BE2C (cell line): ENCODE data around the gene IGFBP7.

ENCODE experiments used
- DNase-seq: peaks from one replicate; pipeline ENCODE4 v3.0.0-alpha.2; 2020
- H3K27me3 ChIP-seq: fragments of 250-450 bp; sonication (Bioruptor Pico); 2 replicates; pipeline ENCODE4 v1.5.1; 2020; ENCODE audit warnings: mild to moderate bottlenecking
- H3K36me3 ChIP-seq: fragments of 250-450 bp; sonication (Bioruptor Pico); 2 replicates; pipeline ENCODE4 v1.5.1; 2020; ENCODE audit warnings: mild to moderate bottlenecking
- H3K4me1 ChIP-seq: fragments of 250-450 bp; sonication (Bioruptor Pico); 2 replicates; pipeline ENCODE4 v1.5.1; 2020
- H3K4me3 ChIP-seq: 2 replicates; pipeline ENCODE4 v1.5.1; 2011; ENCODE audit warnings: low read depth, low read length
- H3K9me3 ChIP-seq: fragments of 250-450 bp; sonication (Bioruptor Pico); 2 replicates; pipeline ENCODE4 v1.5.1; 2020
- CTCF ChIP-seq: IDR thresholded peaks from 2 replicates; pipeline ENCODE4 v1.5.1; 2012; ENCODE audit warnings: mild to moderate bottlenecking, low read depth, low read length

The IGFBP7 gene

DNA sequence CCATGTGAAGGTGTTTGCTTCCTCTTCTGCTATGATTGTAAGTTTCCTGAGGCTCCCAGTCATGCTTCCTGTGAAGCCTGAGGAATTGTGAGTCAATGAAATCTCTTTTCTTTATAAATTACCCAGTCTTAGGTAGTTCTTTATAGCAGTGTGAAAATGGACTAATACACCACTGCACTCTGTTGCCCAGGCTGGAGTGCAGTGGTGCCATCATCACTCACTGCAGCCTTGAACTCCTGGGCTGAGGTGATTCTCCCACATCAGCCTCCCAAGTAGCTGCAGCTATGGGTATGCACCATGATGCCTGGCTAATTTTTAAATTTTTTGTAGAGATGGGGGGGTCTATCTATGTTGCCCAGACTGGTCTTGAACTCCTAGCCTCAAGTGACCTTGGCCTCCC lies 15.8 kb upstream of the IGFBP7 start:
- Histone ChIP-seq H3K27me3 (no peaks in the 10 kb centered on the region), H3K4me1 (peaks cover 4% of the 10 kb centered on the region), H3K9me3 (peaks cover 3% of the 10 kb centered on the region; the same call in 1 of the 2 replicates), H3K36me3 (no peaks in the 10 kb centered on the region), H3K4me3 (no peak overlapping the region)
- DNase-seq: no peak
- no peak for TF ChIP-seq CTCF

DNA sequence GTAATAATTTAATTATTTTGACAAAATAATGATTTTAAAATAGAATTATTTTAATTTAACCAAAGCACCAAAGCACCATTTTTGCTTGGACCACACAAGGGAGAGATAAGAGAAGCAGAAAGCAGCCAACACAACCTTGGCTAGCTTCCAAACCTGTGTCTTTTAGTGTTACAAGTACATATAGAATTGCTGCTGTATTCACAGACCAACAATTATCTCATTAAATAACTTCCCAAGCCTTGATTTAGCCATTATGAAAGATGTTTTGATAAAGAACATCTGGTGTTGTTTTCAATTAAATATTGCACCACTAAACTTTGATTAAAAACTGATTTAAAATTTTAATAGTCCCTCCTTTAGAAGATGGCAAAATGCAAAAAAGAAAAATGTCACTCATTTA lies 14.0 kb upstream of the IGFBP7 start:
- peak; percentile 73 for DNase-seq
- no peaks in the 10 kb centered on the region for H3K36me3 ChIP-seq
- no peaks in the 10 kb centered on the region for H3K27me3 ChIP-seq
- peaks cover 4% of the 10 kb centered on the region for H3K4me1 ChIP-seq
- TF ChIP-seq CTCF: no peak
- peaks cover 3% of the 10 kb centered on the region; the same call in 1 of the 2 replicates for H3K9me3 ChIP-seq
- no peak overlapping the region for H3K4me3 ChIP-seq

- no peak for DNase-seq
- Histone ChIP-seq H3K9me3 (peaks cover 3% of the 10 kb centered on the region; the same call in 1 of the 2 replicates), H3K36me3 (no peaks in the 10 kb centered on the region), H3K27me3 (no peaks in the 10 kb centered on the region), H3K4me1 (peaks cover 4% of the 10 kb centered on the region), H3K4me3 (no peak overlapping the region)
- no peak for TF ChIP-seq CTCF
Measured at GRCh38 chr4:57122959-57123358, 12.8 kb upstream of the IGFBP7 start.

GRCh38 chr4:57119054-57119651 lies 9.0 kb upstream of the IGFBP7 start:
- peaks cover 3% of the 10 kb centered on the region; the same call in 1 of the 2 replicates for H3K9me3 ChIP-seq
- H3K36me3 ChIP-seq: no peaks in the 10 kb centered on the region
- no peak for DNase-seq
- H3K4me3 ChIP-seq: no peak overlapping the region
- no peaks in the 10 kb centered on the region for H3K27me3 ChIP-seq
- peaks cover 30% of the 10 kb centered on the region for H3K4me1 ChIP-seq
- TF ChIP-seq CTCF: no peak

DNA sequence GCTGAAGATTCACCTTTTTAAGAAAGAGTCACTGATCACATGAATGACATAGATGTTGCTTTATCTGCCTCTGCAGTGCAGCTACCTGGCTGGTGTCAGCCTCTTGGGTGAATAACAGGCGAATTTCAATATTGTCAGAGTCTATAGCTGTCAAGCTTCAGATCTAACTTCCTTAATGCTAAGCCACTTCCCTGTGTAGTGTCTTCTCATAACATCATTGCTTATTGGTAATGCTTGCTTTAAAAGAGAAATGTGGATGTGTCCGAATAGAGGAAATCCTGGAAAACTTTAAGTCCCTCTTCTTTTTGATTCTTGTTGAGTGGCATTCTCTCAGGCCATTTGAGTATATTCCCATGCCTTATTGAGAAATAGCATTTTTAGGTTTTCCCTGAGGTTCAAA lies 7.3 kb upstream of the IGFBP7 start:
- H3K36me3 ChIP-seq: no peaks in the 10 kb centered on the region
- no peaks in the 10 kb centered on the region for H3K9me3 ChIP-seq
- no peak for TF ChIP-seq CTCF
- no peak overlapping the region for H3K4me3 ChIP-seq
- H3K27me3 ChIP-seq: no peaks in the 10 kb centered on the region
- no peak for DNase-seq
- H3K4me1 ChIP-seq: peaks cover 29% of the 10 kb centered on the region

GRCh38 chr4:57116245-57116644 lies 6.1 kb upstream of the IGFBP7 start:
- TF ChIP-seq CTCF: no peak
- no peaks in the 10 kb centered on the region for H3K36me3 ChIP-seq
- H3K4me1 ChIP-seq: peaks cover 33% of the 10 kb centered on the region
- no peak overlapping the region for H3K4me3 ChIP-seq
- H3K9me3 ChIP-seq: no peaks in the 10 kb centered on the region
- no peak for DNase-seq
- H3K27me3 ChIP-seq: peaks cover under 1% of the 10 kb centered on the region; the same call in 1 of the 2 replicates
